Omental fat pad (tissue), 4 donors: ENCODE measurements around the gene NANOS3. TPM values are rescaled to one million over a fixed set of nuclear protein-coding genes. Genes with fewer than 3 reads are reported as not detected.

Source experiments
- ATAC-seq: fragments of 150-250 bp; one replicate; pipeline ENCODE4 v1.9.1; 2016; ENCODE audit warnings: mild to moderate bottlenecking, moderate library complexity; ENCODE audit not compliant: low FRiP score
- DNase-seq: peaks from one replicate; pipeline ENCODE4 v3.0.0-alpha.2; 2019; ENCODE audit warnings: low spot score
- CTCF ChIP-seq, 3 donors: fragments of 450-650 bp; IDR thresholded peaks; one replicate each; pipeline ENCODE4 v1.5.1; 2016 to 2017; ENCODE audit warnings: antibody characterized with exemption in 3 of 3, mild to moderate bottlenecking in 3 of 3, moderate library complexity in 2 of 3
- total RNA-seq, 4 donors: library from RNA; depleted of rRNA; stranded (reverse); fragments of >200 nt; gene quantifications; one replicate each; pipeline ENCODE4 v1.1.0, GENCODE V29; 2016

Gene NANOS3
- total RNA-seq, 4 donors from 2014 or later = not detected

DNA sequence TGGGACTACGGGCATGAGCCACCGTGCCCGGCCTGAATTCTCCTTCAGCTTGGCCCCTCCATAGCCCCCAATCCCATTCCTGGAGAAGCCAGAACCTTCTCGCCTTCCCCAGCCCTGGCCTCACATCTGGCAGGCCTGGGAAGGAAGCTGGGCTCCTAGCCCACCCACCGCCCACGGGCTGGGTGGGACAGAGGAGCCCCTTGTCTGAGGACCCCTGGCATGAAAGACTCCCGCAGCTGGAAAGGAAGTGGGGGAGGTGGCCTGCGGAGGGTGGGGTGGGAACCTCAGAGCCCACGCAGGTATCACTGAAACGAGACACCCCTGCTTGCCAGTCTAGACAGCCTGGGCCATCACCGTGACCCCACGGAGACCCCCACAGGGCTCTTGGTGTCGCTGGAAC, 7.7 kb upstream of the NANOS3 start:
- no peak for ATAC-seq
- DNase-seq = no peak
- TF ChIP-seq CTCF (IDR thresholded peaks at IDR 0.05) = no peak

- DNase-seq (no peak), ATAC-seq (no peak)
- TF ChIP-seq CTCF (IDR thresholded peaks at IDR 0.05) = no peak
These were observed 6.1 kb upstream of the NANOS3 start for GRCh38 chr19:13870873-13871272.

- TF ChIP-seq CTCF (IDR thresholded peaks at IDR 0.05) = no peak
- ATAC-seq (no peak), DNase-seq (no peak)
These were observed 4.6 kb upstream of the NANOS3 start for GRCh38 chr19:13872339-13872694.

- no peak for TF ChIP-seq CTCF (IDR thresholded peaks at IDR 0.05)
- peak; percentile 42 for ATAC-seq
- no peak for DNase-seq
These were observed 4.1 kb upstream of the NANOS3 start for GRCh38 chr19:13872695-13873389.

GRCh38 chr19:13873834-13874515, 3.0 kb upstream of the NANOS3 start:
- no peak for TF ChIP-seq CTCF (IDR thresholded peaks at IDR 0.05)
- DNase-seq (no peak), ATAC-seq (no peak)

GRCh38 chr19:13875824-13876223, 1.1 kb upstream of the NANOS3 start:
- TF ChIP-seq CTCF (IDR thresholded peaks at IDR 0.05) = no peak
- DNase-seq (no peak), ATAC-seq (no peak)

DNA sequence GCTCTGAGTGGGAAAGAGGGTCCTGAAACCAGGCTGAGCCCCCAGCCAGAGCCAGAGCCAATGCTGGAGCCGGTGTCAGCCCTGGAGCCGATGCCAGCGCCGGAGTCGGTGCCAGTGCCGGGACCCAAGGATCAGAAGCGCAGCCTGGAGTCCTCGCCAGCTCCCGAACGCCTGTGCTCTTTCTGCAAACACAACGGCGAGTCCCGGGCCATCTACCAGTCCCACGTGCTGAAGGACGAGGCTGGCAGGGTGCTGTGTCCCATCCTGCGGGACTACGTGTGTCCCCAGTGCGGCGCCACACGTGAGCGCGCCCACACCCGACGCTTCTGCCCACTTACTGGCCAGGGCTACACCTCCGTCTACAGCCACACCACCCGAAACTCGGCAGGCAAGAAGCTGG, 369 bp downstream of the NANOS3 start:
- no peak for TF ChIP-seq CTCF (IDR thresholded peaks at IDR 0.05)
- DNase-seq = no peak
- no peak for ATAC-seq
